ENCODE measurements around the gene MSANTD4.
"Not testable (repeated sequence)": the region's sequence is repeated elsewhere in the genome, so short reads cannot be mapped to it uniquely, and the experiment has no call there.

The MSANTD4 gene

GRCh38 chr11:106061954-106062949 lies 40.2 kb upstream of the MSANTD4 start:
- Histone ChIP-seq H3K4me3 (ENCODE audit: low read length) (no peak overlapping the region), H3K4me2 (ENCODE audit: low read depth, low read length) (no peak overlapping the region), H3K9ac (ENCODE audit: low read length) (no peak overlapping the region), H3K4me1 (ENCODE audit: low read length) (peaks cover 11% of the 10 kb centered on the region; the same call in 1 of the 2 replicates), H3K9me2 (replicated peaks; ENCODE audit: insufficient read depth, low read length) (no peaks in the 10 kb centered on the region), H3K36me3 (replicated peaks; ENCODE audit: insufficient read depth, low read length) (no peaks in the 10 kb centered on the region), H3K27me3 (replicated peaks; ENCODE audit: insufficient read depth, low read length) (no peaks in the 10 kb centered on the region), H2AFZ (ENCODE audit: low read length) (no peak overlapping the region), H4K20me1 (ENCODE audit: insufficient read depth, low read length) (no peaks in the 10 kb centered on the region), H3K79me2 (ENCODE audit: low read length) (no peaks in the 10 kb centered on the region), H3K27ac (ENCODE audit: low read length) (no peak overlapping the region), H3K9me3 (replicated peaks; ENCODE audit: insufficient read depth, low read length) (no peaks in the 10 kb centered on the region), H3F3A (ENCODE audit: insufficient read depth, low read length) (peaks cover 6% of the 10 kb centered on the region)
- DNase-seq: peak; percentile 23
- TF ChIP-seq EZH2phosphoT487 (IDR thresholded peaks at IDR 0.05; ENCODE audit: low read length): no peak
- no peak for TF ChIP-seq CTCF (IDR thresholded peaks at IDR 0.05; ENCODE audit: low read length)
- TF ChIP-seq EZH2 (optimal IDR thresholded peaks at IDR 0.05; ENCODE audit: low read depth, low read length): no peak

- Histone ChIP-seq H3K79me2 (ENCODE audit: low read length) (no peaks in the 10 kb centered on the region), H2AFZ (ENCODE audit: low read length) (no peak overlapping the region), H3K27me3 (replicated peaks; ENCODE audit: insufficient read depth, low read length) (no peaks in the 10 kb centered on the region), H3K4me1 (ENCODE audit: low read length) (peaks cover 11% of the 10 kb centered on the region; the same call in 1 of the 2 replicates), H4K20me1 (ENCODE audit: insufficient read depth, low read length) (no peaks in the 10 kb centered on the region), H3K9me2 (replicated peaks; ENCODE audit: insufficient read depth, low read length) (no peaks in the 10 kb centered on the region), H3K9ac (ENCODE audit: low read length) (no peak overlapping the region), H3K4me3 (ENCODE audit: low read length) (no peak overlapping the region), H3K36me3 (replicated peaks; ENCODE audit: insufficient read depth, low read length) (no peaks in the 10 kb centered on the region), H3K27ac (ENCODE audit: low read length) (no peak overlapping the region), H3F3A (ENCODE audit: insufficient read depth, low read length) (peaks cover 6% of the 10 kb centered on the region), H3K4me2 (ENCODE audit: low read depth, low read length) (no peak overlapping the region), H3K9me3 (replicated peaks; ENCODE audit: insufficient read depth, low read length) (no peaks in the 10 kb centered on the region)
- TF ChIP-seq EZH2phosphoT487 (IDR thresholded peaks at IDR 0.05; ENCODE audit: low read length): no peak
- no peak for TF ChIP-seq EZH2 (optimal IDR thresholded peaks at IDR 0.05; ENCODE audit: low read depth, low read length)
- TF ChIP-seq CTCF (IDR thresholded peaks at IDR 0.05; ENCODE audit: low read length): no peak
- no peak for DNase-seq
Observed at GRCh38 chr11:106061249-106061784, 39.3 kb upstream of the MSANTD4 start.

GRCh38 chr11:106059617-106060016 lies 37.6 kb upstream of the MSANTD4 start:
- Histone ChIP-seq H3K27me3 (replicated peaks; ENCODE audit: insufficient read depth, low read length) (no peaks in the 10 kb centered on the region), H3K9ac (ENCODE audit: low read length) (no peak overlapping the region), H3K36me3 (replicated peaks; ENCODE audit: insufficient read depth, low read length) (no peaks in the 10 kb centered on the region), H4K20me1 (ENCODE audit: insufficient read depth, low read length) (no peaks in the 10 kb centered on the region), H2AFZ (ENCODE audit: low read length) (no peak overlapping the region), H3K9me3 (replicated peaks; ENCODE audit: insufficient read depth, low read length) (no peaks in the 10 kb centered on the region), H3K9me2 (replicated peaks; ENCODE audit: insufficient read depth, low read length) (no peaks in the 10 kb centered on the region), H3K79me2 (ENCODE audit: low read length) (no peaks in the 10 kb centered on the region), H3K4me3 (ENCODE audit: low read length) (no peak overlapping the region), H3K27ac (ENCODE audit: low read length) (no peak overlapping the region), H3K4me1 (ENCODE audit: low read length) (peaks cover 11% of the 10 kb centered on the region; the same call in 1 of the 2 replicates), H3F3A (ENCODE audit: insufficient read depth, low read length) (peaks cover 6% of the 10 kb centered on the region), H3K4me2 (ENCODE audit: low read depth, low read length) (no peak overlapping the region)
- DNase-seq: no peak
- TF ChIP-seq EZH2phosphoT487 (IDR thresholded peaks at IDR 0.05; ENCODE audit: low read length) (no peak), CTCF (IDR thresholded peaks at IDR 0.05; ENCODE audit: low read length) (no peak), EZH2 (optimal IDR thresholded peaks at IDR 0.05; ENCODE audit: low read depth, low read length) (no peak)

- not testable (repeated sequence) for H3K9me3 ChIP-seq (replicated peaks; ENCODE audit: insufficient read depth, low read length); DNase-seq; H3K4me3 ChIP-seq (ENCODE audit: low read length); H3K27ac ChIP-seq (ENCODE audit: low read length); H3K9ac ChIP-seq (ENCODE audit: low read length); H4K20me1 ChIP-seq (ENCODE audit: insufficient read depth, low read length); H3K79me2 ChIP-seq (ENCODE audit: low read length); H2AFZ ChIP-seq (ENCODE audit: low read length); H3K36me3 ChIP-seq (replicated peaks; ENCODE audit: insufficient read depth, low read length); H3K4me2 ChIP-seq (ENCODE audit: low read depth, low read length); H3F3A ChIP-seq (ENCODE audit: insufficient read depth, low read length); H3K27me3 ChIP-seq (replicated peaks; ENCODE audit: insufficient read depth, low read length); H3K9me2 ChIP-seq (replicated peaks; ENCODE audit: insufficient read depth, low read length)
- peaks cover 11% of the 10 kb centered on the region; the same call in 1 of the 2 replicates for H3K4me1 ChIP-seq (ENCODE audit: low read length)
Observed at GRCh38 chr11:106058377-106058776, 36.3 kb upstream of the MSANTD4 start.

All from MM.1S (cell line).